PC-9 (cell line): ENCODE data around the gene ESPNL. TPM values are rescaled to one million over a fixed set of nuclear protein-coding genes. Genes with fewer than 3 reads are reported as not detected.

Experiments used
- BruUV-seq: library from RNA; stranded (reverse); fragments of 400-500 nt; replicated peaks from 2 replicates; lab custom pipeline; 2021; lab: Mats Ljungman, UMichigan
- CTCF ChIA-PET: fragments of 300-600 bp; sonication (Branson Sonifier 250); formaldehyde crosslinking; loops from one replicate; lab custom pipeline; 2022; ENCODE audit warnings: antibody characterized with exemption; lab: Charles Lee
- POLR2A ChIA-PET: fragments of 300-600 bp; sonication (Branson Sonifier 250); formaldehyde crosslinking; loops from one replicate; lab custom pipeline; 2022; ENCODE audit warnings: antibody characterized with exemption; ENCODE audit not compliant: unreplicated experiment; lab: Charles Lee
- DNase-seq, 2 experiments: peaks; one replicate each; pipeline versions ENCODE4 v3.0.0 to v3.0.0-alpha.2; 2015 to 2022; ENCODE audit warnings: mixed read lengths in 1 of 2
- H2AFZ ChIP-seq: fragments of 200-600 bp; sonication (generic); 2 replicates; pipeline ENCODE4 v1.8.1; 2017; ENCODE audit warnings: antibody characterized with exemption
- H3F3A ChIP-seq: fragments of 200-600 bp; sonication (generic); 2 replicates; pipeline ENCODE4 v1.8.1; 2017; ENCODE audit warnings: antibody characterized with exemption, mild to moderate bottlenecking, low read depth; ENCODE audit not compliant: insufficient read depth
- H3K27ac ChIP-seq: fragments of 200-600 bp; sonication (generic); 2 replicates; pipeline ENCODE4 v1.6.1; 2016; ENCODE audit warnings: mixed run types
- H3K27me3 ChIP-seq: fragments of 200-600 bp; sonication (generic); 2 replicates; pipeline ENCODE4 v1.6.1; 2016; ENCODE audit warnings: low read depth, mixed run types; ENCODE audit not compliant: insufficient read depth
- H3K36me3 ChIP-seq: fragments of 200-600 bp; sonication (generic); 2 replicates; pipeline ENCODE4 v1.6.1; 2016; ENCODE audit warnings: low read depth, mixed run types
- H3K4me1 ChIP-seq: fragments of 200-600 bp; sonication (generic); replicated peaks from 2 replicates; pipeline ENCODE4 v1.6.1; 2016; ENCODE audit warnings: mixed run types; ENCODE audit not compliant: insufficient read depth
- H3K4me2 ChIP-seq: fragments of 200-600 bp; sonication (generic); 2 replicates; pipeline ENCODE4 v1.6.1; 2017; ENCODE audit warnings: mixed run types
- H3K4me3 ChIP-seq: fragments of 200-600 bp; sonication (generic); 2 replicates; pipeline ENCODE4 v1.6.1; 2016; ENCODE audit warnings: mixed run types
- H3K79me2 ChIP-seq: fragments of 200-600 bp; sonication (generic); 2 replicates; pipeline ENCODE4 v1.6.1; 2017; ENCODE audit warnings: low read depth, mixed run types
- H3K9me2 ChIP-seq: fragments of 200-600 bp; sonication (generic); 2 replicates; pipeline ENCODE4 v1.8.1; 2017; ENCODE audit warnings: mild to moderate bottlenecking; ENCODE audit not compliant: insufficient read depth
- H3K9me3 ChIP-seq: fragments of 200-600 bp; sonication (generic); 2 replicates; pipeline ENCODE4 v1.8.1; 2016; ENCODE audit warnings: low read depth; ENCODE audit not compliant: insufficient read depth
- H4K20me1 ChIP-seq: fragments of 200-600 bp; sonication (generic); 2 replicates; pipeline ENCODE4 v1.8.1; 2017; ENCODE audit not compliant: insufficient read depth
- EZH2 ChIP-seq: fragments of 200-600 bp; sonication (generic); IDR thresholded peaks from 2 replicates; pipeline ENCODE4 v1.8.0; 2017; ENCODE audit warnings: antibody characterized with exemption, low read depth
- intact Hi-C: fragments of 100-400 bp; cut with micrococcal nuclease; formaldehyde crosslinking; loops from one replicate; pipeline ENCODE4 v1.10.0; 2022; ENCODE audit not compliant: unreplicated experiment
- total RNA-seq: library from RNA; stranded (reverse); gene quantifications from 2 replicates; pipeline ENCODE4 v1.2.3, GENCODE V29; 2021
- TF ChIP-seq, protein P1 (sequence below): fragments of 200-600 bp; sonication (generic); conservative IDR thresholded peaks from 2 replicates; pipeline ENCODE4 v1.6.1; 2017; ENCODE audit warnings: mixed run types, antibody characterized with exemption, mild to moderate bottlenecking, moderate library complexity

Gene ESPNL
- total RNA-seq, 1 experiment from 2014 or later = 1.1 TPM

GRCh38 chr2:238138331-238139195, 38.4 kb downstream of the ESPNL start, which contains the start of gene KLHL30:
TSS of gene KLHL30 (plus strand) at chr2:238138668. CDS start at chr2:238140755, 2,087 bp downstream.
- Histone ChIP-seq H3K27ac (no peak within 1 kb of the TSS), H3K79me2 (no peaks in the 10 kb centered on the region), H3K36me3 (no peaks in the 10 kb centered on the region), H3K27me3 (no peaks in the 10 kb centered on the region), H3K4me1 (peaks cover 59% of the 10 kb centered on the region), H3K9me3 (no peaks in the 10 kb centered on the region), H2AFZ (no peak within 1 kb of the TSS), H3K4me3 (no peak within 1 kb of the TSS), H3F3A (peaks cover 26% of the 10 kb centered on the region; the same call in 1 of the 2 replicates), H3K9me2 (no peaks in the 10 kb centered on the region), H4K20me1 (no peaks in the 10 kb centered on the region), H3K4me2 (peak within 1 kb of the TSS; percentile 48)
- ChIA-PET CTCF (interaction anchor here (0.6 to 1.2 kb wide), 2 partner anchors 11 to 51 kb away, joined by 3 read pairs; no protein-coding TSS in a partner anchor), POLR2A (interaction anchor here (0.6 kb wide), 2 partner anchors 63 to 82 kb away, joined by 4 to 13 read pairs; no protein-coding TSS in a partner anchor)
- intact Hi-C loops = no loop called here
- no TSS peak for BruUV-seq
- no peak for TF ChIP-seq EZH2
- TF ChIP-seq, protein P1, sequence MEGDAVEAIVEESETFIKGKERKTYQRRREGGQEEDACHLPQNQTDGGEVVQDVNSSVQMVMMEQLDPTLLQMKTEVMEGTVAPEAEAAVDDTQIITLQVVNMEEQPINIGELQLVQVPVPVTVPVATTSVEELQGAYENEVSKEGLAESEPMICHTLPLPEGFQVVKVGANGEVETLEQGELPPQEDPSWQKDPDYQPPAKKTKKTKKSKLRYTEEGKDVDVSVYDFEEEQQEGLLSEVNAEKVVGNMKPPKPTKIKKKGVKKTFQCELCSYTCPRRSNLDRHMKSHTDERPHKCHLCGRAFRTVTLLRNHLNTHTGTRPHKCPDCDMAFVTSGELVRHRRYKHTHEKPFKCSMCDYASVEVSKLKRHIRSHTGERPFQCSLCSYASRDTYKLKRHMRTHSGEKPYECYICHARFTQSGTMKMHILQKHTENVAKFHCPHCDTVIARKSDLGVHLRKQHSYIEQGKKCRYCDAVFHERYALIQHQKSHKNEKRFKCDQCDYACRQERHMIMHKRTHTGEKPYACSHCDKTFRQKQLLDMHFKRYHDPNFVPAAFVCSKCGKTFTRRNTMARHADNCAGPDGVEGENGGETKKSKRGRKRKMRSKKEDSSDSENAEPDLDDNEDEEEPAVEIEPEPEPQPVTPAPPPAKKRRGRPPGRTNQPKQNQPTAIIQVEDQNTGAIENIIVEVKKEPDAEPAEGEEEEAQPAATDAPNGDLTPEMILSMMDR = no peak
- DNase-seq = peak in 1 of 2 experiments; percentile 59

- no TSS peak for BruUV-seq
- peaks cover 64% of the 10 kb centered on the region for H3K4me1 ChIP-seq
- peaks cover 25% of the 10 kb centered on the region; the same call in 1 of the 2 replicates for H3F3A ChIP-seq
- H2AFZ ChIP-seq = no peak overlapping the region
- H3K27me3 ChIP-seq = no peaks in the 10 kb centered on the region
- TF ChIP-seq EZH2 = no peak
- TF ChIP-seq, protein P1 = peak; percentile 47
- no peaks in the 10 kb centered on the region for H3K79me2 ChIP-seq
- no peak overlapping the region for H3K4me3 ChIP-seq
- no peaks in the 10 kb centered on the region for H3K36me3 ChIP-seq
- ChIA-PET CTCF (interaction anchor here (0.6 to 1.2 kb wide), 2 partner anchors 12 to 50 kb away, joined by 3 read pairs; no protein-coding TSS in a partner anchor), POLR2A (interaction anchor here (0.6 kb wide), 1 partner anchor 83 kb away, joined by 4 read pairs; no protein-coding TSS in a partner anchor)
- peak in 1 of 2 experiments; percentile 64 for DNase-seq
- no peaks in the 10 kb centered on the region for H3K9me2 ChIP-seq
- no peaks in the 10 kb centered on the region for H3K9me3 ChIP-seq
- no peak overlapping the region for H3K27ac ChIP-seq
- intact Hi-C loops = loop anchor here (10.0 kb wide), 1 partner anchor 105 kb away; the partner anchor contains the start of gene HES6
- H4K20me1 ChIP-seq = no peaks in the 10 kb centered on the region
- H3K4me2 ChIP-seq = peak overlapping the region; percentile 47
Measured at GRCh38 chr2:238139196-238140039, 39.3 kb downstream of the ESPNL start.

DNA sequence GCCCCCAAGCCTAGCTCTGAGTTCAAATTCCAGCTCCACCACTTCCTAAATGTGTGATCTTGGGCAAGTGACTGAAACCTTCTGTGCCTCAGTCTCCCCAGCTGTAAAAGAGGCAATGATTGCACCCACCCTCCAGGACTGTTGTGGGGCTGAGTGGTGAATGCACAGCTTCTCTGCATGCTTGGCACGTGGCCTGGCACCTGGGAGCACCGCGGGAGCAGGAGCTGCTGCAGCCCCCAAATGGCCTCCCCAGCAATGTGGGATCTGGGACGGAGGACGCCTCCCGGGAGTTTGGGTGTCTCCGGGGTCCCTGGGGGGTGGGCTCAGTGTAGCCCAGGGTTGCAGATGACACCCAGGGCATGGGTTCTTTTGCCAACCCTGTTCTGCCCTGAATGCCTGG, 39.9 kb downstream of the ESPNL start:
- no peak overlapping the region for H3K4me3 ChIP-seq
- peaks cover 25% of the 10 kb centered on the region for H3F3A ChIP-seq
- H3K4me1 ChIP-seq = peaks cover 64% of the 10 kb centered on the region
- intact Hi-C loops = loop anchor here (10.0 kb wide), 1 partner anchor 105 kb away; the partner anchor contains the start of gene HES6
- no peak overlapping the region for H3K27ac ChIP-seq
- no peak for DNase-seq
- TF ChIP-seq EZH2 = no peak
- TF ChIP-seq, protein P1 = no peak
- no peaks in the 10 kb centered on the region for H3K36me3 ChIP-seq
- no peaks in the 10 kb centered on the region for H3K9me3 ChIP-seq
- no TSS peak for BruUV-seq
- no peak overlapping the region for H2AFZ ChIP-seq
- no peak overlapping the region for H3K4me2 ChIP-seq
- no peaks in the 10 kb centered on the region for H3K27me3 ChIP-seq
- ChIA-PET POLR2A (no interaction called here), CTCF (no interaction called here)
- H4K20me1 ChIP-seq = no peaks in the 10 kb centered on the region
- H3K9me2 ChIP-seq = no peaks in the 10 kb centered on the region
- no peaks in the 10 kb centered on the region for H3K79me2 ChIP-seq
